SK-N-SH (cell line): ENCODE results near the gene CA10.

Experiments used
- EP300 ChIP-seq, 2 experiments: IDR thresholded peaks; 2 replicates each; pipeline versions ENCODE4 v1.4.0 to v1.6.1; 2012; ENCODE audit warnings: borderline replicate concordance in 1 of 2, low read depth in 1 of 2, low read length in 1 of 2
- EZH2phosphoT487 ChIP-seq: fragments of 200-600 bp; sonication (generic); IDR thresholded peaks from 2 replicates; pipeline ENCODE4 v1.6.1; 2017; ENCODE audit warnings: low read depth, mixed run types, mild to moderate bottlenecking, antibody characterized with exemption, moderate library complexity, borderline replicate concordance
- NRF1 ChIP-seq: IDR thresholded peaks from 2 replicates; pipeline ENCODE4 v1.6.1; 2012; ENCODE audit warnings: low read depth, mild to moderate bottlenecking, low read length
- SMC3 ChIP-seq: IDR thresholded peaks from 2 replicates; pipeline ENCODE4 v1.6.1; 2012; ENCODE audit warnings: low read depth, low read length, improper control_type of control experiment
- TF ChIP-seq, protein P1 (sequence below): IDR thresholded peaks from 2 replicates; pipeline ENCODE4 v1.4.0; 2012; ENCODE audit warnings: low read depth, borderline replicate concordance
- TF ChIP-seq, protein P2 (sequence below): IDR thresholded peaks from 2 replicates; pipeline ENCODE4 v1.4.0; 2012; ENCODE audit warnings: low read depth
- TF ChIP-seq, protein P3 (sequence below): IDR thresholded peaks from 2 replicates; pipeline ENCODE4 v1.4.0; 2012; ENCODE audit warnings: low read depth, borderline replicate concordance
- TF ChIP-seq, protein P4 (sequence below): fragments of 200-600 bp; sonication (generic); IDR thresholded peaks from 2 replicates; pipeline ENCODE4 v1.6.1; 2017; ENCODE audit warnings: antibody characterized with exemption, mild to moderate bottlenecking, moderate library complexity
- TF ChIP-seq, protein P5 (sequence below): fragments of 150-350 bp; IDR thresholded peaks from 2 replicates; pipeline ENCODE4 v1.6.1; 2017; ENCODE audit warnings: antibody characterized with exemption, low read length, low read depth, borderline replicate concordance

DNA sequence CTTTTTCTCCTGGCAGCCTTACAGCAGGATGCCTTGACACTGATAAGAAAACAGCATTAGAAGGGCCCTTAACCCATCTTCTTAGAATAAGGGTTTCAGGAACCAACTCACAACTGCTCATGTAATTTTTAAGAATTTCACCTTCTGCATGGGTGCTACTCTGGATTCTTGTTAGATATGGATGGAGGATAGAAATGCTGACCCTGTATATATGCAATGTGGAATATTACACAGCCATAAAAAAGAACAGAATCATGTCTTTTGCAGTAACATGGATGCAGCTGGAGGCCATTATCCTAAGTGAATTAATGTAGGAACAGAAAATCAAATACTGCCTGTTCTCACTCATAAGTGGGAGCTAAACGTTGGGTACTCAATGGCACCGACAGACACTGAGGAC, 423.5 kb downstream of the CA10 start:
- TF ChIP-seq, protein P1, sequence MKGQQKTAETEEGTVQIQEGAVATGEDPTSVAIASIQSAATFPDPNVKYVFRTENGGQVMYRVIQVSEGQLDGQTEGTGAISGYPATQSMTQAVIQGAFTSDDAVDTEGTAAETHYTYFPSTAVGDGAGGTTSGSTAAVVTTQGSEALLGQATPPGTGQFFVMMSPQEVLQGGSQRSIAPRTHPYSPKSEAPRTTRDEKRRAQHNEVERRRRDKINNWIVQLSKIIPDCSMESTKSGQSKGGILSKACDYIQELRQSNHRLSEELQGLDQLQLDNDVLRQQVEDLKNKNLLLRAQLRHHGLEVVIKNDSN = no peak
- TF ChIP-seq, protein P2, sequence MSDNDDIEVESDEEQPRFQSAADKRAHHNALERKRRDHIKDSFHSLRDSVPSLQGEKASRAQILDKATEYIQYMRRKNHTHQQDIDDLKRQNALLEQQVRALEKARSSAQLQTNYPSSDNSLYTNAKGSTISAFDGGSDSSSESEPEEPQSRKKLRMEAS = no peak
- TF ChIP-seq NRF1 (no peak), EZH2phosphoT487 (no peak), SMC3 (no peak), EP300 (IDR thresholded peaks at IDR 0.05; ENCODE audit: borderline replicate concordance in 1 of 2, low read depth in 1 of 2, low read length in 1 of 2) (no peak)
- TF ChIP-seq, protein P3, sequence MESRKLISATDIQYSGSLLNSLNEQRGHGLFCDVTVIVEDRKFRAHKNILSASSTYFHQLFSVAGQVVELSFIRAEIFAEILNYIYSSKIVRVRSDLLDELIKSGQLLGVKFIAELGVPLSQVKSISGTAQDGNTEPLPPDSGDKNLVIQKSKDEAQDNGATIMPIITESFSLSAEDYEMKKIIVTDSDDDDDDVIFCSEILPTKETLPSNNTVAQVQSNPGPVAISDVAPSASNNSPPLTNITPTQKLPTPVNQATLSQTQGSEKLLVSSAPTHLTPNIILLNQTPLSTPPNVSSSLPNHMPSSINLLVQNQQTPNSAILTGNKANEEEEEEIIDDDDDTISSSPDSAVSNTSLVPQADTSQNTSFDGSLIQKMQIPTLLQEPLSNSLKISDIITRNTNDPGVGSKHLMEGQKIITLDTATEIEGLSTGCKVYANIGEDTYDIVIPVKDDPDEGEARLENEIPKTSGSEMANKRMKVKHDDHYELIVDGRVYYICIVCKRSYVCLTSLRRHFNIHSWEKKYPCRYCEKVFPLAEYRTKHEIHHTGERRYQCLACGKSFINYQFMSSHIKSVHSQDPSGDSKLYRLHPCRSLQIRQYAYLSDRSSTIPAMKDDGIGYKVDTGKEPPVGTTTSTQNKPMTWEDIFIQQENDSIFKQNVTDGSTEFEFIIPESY = no peak
- TF ChIP-seq, protein P4, sequence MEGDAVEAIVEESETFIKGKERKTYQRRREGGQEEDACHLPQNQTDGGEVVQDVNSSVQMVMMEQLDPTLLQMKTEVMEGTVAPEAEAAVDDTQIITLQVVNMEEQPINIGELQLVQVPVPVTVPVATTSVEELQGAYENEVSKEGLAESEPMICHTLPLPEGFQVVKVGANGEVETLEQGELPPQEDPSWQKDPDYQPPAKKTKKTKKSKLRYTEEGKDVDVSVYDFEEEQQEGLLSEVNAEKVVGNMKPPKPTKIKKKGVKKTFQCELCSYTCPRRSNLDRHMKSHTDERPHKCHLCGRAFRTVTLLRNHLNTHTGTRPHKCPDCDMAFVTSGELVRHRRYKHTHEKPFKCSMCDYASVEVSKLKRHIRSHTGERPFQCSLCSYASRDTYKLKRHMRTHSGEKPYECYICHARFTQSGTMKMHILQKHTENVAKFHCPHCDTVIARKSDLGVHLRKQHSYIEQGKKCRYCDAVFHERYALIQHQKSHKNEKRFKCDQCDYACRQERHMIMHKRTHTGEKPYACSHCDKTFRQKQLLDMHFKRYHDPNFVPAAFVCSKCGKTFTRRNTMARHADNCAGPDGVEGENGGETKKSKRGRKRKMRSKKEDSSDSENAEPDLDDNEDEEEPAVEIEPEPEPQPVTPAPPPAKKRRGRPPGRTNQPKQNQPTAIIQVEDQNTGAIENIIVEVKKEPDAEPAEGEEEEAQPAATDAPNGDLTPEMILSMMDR = no peak
- TF ChIP-seq, protein P5, sequence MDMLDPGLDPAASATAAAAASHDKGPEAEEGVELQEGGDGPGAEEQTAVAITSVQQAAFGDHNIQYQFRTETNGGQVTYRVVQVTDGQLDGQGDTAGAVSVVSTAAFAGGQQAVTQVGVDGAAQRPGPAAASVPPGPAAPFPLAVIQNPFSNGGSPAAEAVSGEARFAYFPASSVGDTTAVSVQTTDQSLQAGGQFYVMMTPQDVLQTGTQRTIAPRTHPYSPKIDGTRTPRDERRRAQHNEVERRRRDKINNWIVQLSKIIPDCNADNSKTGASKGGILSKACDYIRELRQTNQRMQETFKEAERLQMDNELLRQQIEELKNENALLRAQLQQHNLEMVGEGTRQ = no peak
